ENCODE measurements around the gene ARGLU1.

ARGLU1 gene

DNA sequence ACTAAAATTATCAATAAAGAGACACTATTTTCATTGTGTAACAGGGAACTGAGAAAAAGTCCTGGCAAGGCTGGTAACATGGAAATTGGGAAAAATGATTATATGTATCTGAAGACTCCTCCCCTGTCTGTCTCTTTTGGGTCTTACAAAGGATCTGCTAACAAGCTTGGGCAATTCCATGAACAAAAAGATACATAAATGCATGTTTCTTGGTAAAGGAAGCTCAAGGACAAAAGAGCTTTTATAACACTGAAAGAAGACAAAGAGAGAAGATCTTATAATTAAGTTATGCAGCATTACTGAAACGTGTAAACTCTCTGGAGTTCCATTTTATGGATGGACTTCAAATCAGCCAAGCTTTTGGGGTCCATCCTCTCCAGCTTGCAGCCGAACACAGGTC lies 61.7 kb downstream of the ARGLU1 start:
- TF ChIP-seq, protein P1, sequence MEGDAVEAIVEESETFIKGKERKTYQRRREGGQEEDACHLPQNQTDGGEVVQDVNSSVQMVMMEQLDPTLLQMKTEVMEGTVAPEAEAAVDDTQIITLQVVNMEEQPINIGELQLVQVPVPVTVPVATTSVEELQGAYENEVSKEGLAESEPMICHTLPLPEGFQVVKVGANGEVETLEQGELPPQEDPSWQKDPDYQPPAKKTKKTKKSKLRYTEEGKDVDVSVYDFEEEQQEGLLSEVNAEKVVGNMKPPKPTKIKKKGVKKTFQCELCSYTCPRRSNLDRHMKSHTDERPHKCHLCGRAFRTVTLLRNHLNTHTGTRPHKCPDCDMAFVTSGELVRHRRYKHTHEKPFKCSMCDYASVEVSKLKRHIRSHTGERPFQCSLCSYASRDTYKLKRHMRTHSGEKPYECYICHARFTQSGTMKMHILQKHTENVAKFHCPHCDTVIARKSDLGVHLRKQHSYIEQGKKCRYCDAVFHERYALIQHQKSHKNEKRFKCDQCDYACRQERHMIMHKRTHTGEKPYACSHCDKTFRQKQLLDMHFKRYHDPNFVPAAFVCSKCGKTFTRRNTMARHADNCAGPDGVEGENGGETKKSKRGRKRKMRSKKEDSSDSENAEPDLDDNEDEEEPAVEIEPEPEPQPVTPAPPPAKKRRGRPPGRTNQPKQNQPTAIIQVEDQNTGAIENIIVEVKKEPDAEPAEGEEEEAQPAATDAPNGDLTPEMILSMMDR (IDR thresholded peaks at IDR 0.05) = no peak

- TF ChIP-seq, protein P1 (IDR thresholded peaks at IDR 0.05) = no peak
These were observed 62.2 kb downstream of the ARGLU1 start for GRCh38 chr13:106505732-106506131.

- TF ChIP-seq, protein P1 (IDR thresholded peaks at IDR 0.05) = no peak
These were observed 62.6 kb downstream of the ARGLU1 start for GRCh38 chr13:106505295-106505694.

DNA sequence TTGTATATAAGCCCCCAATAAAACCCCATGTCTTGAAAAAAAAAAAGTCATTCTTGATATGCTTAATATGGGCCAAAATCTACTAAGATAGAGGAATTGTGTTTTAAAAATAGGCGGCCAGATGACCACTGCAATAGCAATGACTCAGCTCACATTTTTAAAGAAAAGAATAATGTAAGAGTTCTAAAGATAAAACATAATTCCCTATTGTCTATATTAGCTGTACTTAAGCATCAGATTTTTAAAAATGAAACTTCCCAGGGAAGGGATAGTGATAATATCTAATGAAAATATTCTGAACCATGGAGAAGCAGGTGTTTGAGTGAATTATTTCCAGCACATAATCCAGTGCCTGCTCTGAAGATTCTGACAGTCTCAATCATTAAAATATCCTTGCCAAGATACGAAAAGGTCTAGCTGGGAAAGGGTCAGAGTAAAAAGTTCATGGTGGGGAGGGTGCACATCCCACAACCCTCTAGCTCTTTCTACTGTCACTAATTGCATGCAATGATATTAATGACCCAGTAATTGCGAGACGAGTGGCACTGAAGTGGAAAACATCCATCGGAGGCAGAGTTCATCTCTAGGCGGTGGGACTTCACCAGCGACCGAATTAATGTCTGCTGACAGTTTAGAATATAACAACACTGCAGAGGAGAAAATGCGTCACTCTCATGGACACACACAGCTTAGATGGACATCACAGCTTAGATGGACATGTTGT lies 64.0 kb downstream of the ARGLU1 start:
- TF ChIP-seq, protein P1 (IDR thresholded peaks at IDR 0.05) = no peak

DNA sequence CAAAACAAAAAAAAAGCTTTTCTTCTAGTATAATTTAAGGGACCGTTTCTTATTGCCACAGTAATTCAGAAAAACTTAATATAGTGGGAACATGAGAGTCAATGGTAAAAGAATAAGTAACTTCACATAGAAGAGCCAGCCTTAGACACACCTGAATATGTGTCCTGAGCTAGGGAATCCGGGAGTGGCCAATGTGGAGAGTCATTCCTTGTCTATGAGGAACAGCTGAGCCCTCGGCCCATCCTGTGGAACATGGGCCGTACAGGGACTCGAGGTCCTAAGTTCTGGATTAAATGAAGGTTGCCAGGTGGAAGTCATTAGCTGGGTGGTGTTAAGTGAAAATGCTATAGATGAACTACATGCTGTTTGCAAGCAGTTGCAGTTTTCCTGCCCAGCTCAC lies 64.7 kb downstream of the ARGLU1 start:
- TF ChIP-seq, protein P1 (IDR thresholded peaks at IDR 0.05) = no peak

DNA sequence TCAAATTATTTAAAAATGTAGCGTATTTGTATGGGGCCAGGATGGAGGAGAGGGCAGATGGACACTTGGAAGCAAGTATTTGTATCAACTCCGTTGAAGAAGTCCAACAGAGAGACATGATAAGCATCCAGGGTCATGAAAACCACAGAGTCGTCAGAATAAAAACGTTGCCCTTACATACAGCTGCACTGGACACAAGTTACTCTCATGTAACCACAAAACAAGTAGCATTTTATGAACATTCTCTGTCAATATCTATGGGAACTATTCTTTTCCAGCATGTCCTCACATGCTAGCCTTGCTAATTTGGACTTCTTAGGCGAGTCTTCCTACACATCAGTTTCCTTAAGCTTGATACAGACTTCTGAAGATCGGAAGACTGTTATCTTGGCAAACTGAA lies 67.5 kb downstream of the ARGLU1 start:
- TF ChIP-seq, protein P1 (IDR thresholded peaks at IDR 0.05) = no peak

GRCh38 chr13:106499896-106500295 lies 68.0 kb downstream of the ARGLU1 start:
- TF ChIP-seq, protein P1 (IDR thresholded peaks at IDR 0.05) = no peak

DNA sequence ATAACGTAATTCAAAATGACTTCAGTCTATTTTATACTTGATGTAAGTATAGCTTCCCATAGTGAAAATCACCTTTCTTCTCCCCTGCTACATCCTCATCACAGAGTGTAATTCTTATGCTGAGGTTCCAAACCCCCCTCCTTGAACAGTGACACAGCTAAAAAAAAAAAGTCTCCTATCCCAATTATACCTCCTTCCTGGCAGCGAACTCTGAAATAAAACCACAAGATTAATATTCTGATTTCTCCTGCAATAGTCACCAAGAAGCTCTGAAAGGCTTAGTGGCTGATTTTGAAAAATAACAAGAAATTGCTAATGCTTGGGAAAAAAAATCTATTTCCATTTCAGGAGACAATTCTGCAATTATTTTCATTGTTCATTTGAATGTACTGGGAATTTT lies 68.8 kb downstream of the ARGLU1 start:
- TF ChIP-seq, protein P1 (IDR thresholded peaks at IDR 0.05) = no peak

Measured in LNCAP (cell line).